Ovary (tissue), 3 donors: ENCODE measurements around the gene STC2.

Experiments
- CTCF ChIP-seq, 3 donors: fragments of 450-650 bp in 2 of 3; fragments of 200-600 bp in 1 of 3; IDR thresholded peaks; one replicate each; pipeline versions ENCODE4 v1.5.1 to v1.8.0; 2016 to 2022; ENCODE audit warnings: antibody characterized with exemption in 3 of 3, mild to moderate bottlenecking in 1 of 3
- EP300 ChIP-seq: sonication (generic); formaldehyde crosslinking; IDR thresholded peaks from one replicate; pipeline ENCODE4 v1.6.1; 2017; ENCODE audit warnings: antibody characterized with exemption
- POLR2A ChIP-seq: fragments of 450-650 bp; IDR thresholded peaks from one replicate; pipeline ENCODE4 v1.6.1; 2017; ENCODE audit warnings: antibody characterized with exemption, mild to moderate bottlenecking, moderate library complexity
- donor health status: DM: no; HTN: no; CAD: no.

DNA sequence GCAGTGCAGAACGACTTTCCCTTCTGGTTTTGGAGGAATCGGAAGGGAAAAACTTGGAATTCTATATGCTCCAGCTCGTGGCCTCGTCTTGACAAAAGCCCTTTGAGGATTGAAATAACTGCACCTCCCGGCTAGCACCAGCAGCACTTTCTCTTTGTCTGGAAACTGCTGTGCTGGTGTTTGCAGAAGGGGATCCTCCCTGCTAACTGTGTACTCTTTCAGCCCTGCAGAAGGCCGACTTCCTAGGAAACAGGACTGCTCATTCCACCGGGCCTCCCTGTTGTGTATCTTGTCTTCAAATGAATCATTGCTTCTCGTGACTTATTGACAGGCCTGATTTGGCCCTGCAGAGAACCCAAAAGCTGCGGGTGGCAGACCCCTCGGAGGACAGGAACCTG is 23.6 kb downstream of the STC2 start:
- TF ChIP-seq CTCF (IDR thresholded peaks at IDR 0.05) (no peak), POLR2A (no peak), EP300 (no peak)
